Measurements from ENCODE around the gene STARD6.
"Not testable (repeated sequence)": the region's sequence is repeated elsewhere in the genome, so short reads cannot be mapped to it uniquely, and the experiment has no call there.

STARD6 gene

GRCh38 chr18:54357660-54358494, at the start of gene STARD6, which contains the start of gene C18orf54:
Gene STARD6 (minus strand): TSS chr18:54357858. CDS start chr18:54354573, 3,285 bp downstream.
Gene C18orf54 (plus strand): TSS chr18:54357906. CDS start chr18:54360573, 2,667 bp downstream.
- peak; percentile 87 for DNase-seq

DNA sequence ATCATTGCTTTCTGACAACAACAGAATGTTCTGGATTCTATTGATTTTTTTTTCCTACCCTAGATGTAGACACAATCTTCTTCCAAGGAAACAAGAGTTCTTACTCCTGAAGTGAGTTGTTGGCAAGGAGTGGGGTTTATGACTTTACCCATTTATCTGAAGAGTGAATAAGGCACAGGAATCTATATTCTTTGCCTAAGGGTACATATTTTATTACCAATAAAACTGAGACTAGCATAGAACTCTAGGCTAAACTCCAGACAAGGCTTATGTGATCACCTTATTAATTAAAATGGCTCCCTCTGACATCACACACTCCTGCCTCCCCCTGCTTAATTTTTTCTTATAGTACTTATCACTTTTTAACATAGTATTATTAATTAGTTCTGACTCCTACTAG, 47.6 kb upstream of the STARD6 start:
- DNase-seq = no peak

GRCh38 chr18:54396760-54397159, 39.1 kb upstream of the STARD6 start:
- DNase-seq = no peak

DNA sequence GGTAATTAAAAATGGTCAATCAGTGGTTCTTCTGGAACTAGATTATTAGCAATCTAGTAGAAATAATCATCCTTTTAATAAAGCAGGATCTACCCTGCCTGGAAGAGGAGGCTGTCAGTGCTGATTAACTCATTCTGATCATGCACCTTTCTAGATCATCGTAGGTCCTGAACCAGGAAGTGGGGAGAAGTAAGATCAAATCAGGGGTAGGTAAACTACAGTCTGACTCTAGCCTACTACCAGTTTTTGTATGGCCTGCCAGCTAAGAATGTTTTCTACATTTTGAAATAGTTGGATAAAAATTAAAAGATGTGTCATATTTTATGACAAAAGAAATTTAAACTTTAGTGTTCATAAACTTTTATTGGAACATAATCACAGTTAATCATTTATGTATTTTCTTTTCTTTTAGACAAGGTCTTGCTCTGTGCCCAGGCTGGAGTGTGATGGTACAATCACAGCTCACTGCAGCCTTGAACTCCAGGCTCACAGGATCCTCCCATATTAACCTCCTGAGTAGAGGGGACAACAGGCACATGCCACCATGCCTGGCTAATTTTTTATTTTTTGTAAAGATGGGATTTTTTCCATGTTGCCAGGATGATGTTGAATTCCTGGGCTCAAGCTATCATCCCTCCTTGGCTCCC, 36.1 kb upstream of the STARD6 start:
- DNase-seq = no peak

DNA sequence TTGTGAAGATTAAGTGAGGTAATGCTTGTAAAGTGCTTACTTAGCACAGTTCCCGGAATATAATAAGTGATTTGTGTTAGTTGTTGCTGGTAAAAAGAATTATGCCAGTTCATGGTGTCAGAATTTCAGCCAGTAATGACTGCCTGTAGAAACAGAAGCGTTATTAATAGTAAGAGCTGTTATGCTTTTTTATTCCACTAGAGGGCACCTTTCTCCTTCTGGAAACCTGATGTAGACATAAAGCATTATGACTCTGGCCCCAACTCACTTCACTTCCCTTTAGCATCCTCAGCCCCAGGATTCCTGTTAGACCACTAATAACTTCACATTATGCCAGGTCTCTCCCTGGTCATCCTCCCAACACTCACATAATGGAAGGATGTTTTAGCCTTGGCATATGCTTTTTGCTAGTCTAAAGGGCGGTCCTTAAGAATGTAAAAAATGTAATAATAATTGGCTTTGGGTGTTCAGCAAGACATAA, 34.9 kb upstream of the STARD6 start:
- no peak for DNase-seq

GRCh38 chr18:54390838-54391237, 33.2 kb upstream of the STARD6 start:
- DNase-seq = no peak

- DNase-seq = no peak
These were observed 31.5 kb upstream of the STARD6 start for GRCh38 chr18:54389143-54389505.

- no peak for DNase-seq
These were observed 30.8 kb upstream of the STARD6 start for GRCh38 chr18:54388203-54389142.

DNA sequence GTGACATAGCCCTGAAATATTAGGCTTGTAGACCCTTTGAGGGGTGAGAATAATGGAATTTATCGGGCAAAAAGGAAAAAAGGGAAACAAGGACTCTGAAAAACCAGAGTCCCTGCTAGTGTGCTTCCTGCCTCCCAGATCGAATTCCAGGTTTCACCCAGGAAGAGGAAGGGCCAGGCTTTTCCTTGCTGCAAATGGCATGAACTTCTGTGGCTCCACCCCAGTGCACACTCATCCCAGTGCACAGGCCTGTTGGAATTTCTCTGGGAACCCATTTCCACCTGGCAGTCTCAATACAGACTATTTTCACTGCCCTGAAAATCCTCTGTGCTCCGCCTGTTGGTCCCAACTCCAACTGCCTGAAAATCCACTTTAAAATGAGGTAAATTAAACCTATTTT, 30.0 kb upstream of the STARD6 start:
- no peak for DNase-seq

DNA sequence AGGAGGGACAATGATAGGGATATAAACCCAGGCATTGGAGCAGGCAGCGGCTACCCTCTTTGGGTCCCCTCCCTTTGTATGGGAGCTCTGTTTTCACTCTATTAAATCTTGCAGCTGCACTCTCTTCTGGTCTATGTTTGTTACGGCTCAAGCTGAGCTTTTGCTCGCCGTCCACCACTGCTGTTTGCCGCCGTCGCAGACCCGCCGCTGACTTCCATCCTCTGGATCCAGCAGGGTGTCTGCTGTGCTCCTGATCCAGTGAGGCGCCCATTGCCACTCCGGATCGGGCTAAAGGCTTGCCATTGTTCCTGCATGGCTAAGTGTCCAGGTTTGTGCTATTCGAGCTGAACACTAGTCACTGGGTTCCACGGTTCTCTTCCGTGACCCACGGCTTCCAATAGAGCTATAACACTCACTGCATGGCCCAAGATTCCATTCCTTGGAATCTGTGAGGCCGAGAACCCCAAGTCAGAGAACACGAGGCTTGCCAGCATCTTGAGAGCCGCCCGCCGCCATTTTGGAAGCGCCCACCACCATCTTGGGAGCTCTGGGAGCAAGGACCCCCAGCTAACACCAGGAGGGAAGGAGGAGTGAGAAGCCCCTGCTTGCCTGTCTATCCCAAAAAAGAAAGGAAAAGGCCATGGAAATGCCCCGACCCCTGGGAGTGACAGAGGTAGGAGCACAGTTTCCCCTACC, 29.3 kb upstream of the STARD6 start:
- not testable (repeated sequence) for DNase-seq

DNA sequence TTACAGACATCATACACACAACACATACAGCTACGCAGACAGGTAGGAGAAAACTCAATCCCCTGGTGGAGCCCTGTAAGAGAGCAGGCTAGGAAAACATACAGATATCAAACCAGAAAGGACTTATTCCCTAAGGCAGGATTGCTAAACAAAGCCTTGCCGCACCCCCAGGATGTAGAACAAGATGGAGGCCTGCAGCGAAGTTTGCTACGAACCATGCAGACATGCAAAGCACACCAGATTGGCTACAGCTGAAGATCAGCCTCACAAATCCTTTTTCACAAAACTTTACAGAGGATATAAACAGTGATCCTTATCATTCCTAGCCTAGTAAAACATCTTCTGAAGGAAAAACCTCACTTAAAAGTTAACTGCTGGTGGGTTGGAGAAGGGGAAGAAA, 28.4 kb upstream of the STARD6 start:
- no peak for DNase-seq

GRCh38 chr18:54382733-54383252, 25.1 kb upstream of the STARD6 start:
- no peak for DNase-seq

DNA sequence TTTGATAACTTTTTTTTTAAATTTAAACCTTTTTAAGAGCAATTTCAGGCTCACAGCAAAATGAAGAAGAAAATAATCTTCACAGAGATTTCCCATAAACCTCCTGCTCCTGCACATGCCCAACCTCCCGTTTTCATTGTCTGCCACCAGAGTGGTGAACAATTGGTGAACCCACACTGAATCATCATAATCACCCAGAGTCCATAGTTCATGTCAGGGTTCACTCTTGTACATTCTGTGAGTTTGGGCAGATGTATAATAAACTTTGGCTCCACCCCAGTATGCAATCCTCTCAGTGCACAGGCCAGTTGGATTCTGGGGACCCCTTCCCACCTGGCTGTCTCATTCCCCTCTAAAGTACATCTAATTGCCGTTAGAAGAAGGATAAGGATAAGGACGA, 24.4 kb upstream of the STARD6 start:
- no peak for DNase-seq

DNA sequence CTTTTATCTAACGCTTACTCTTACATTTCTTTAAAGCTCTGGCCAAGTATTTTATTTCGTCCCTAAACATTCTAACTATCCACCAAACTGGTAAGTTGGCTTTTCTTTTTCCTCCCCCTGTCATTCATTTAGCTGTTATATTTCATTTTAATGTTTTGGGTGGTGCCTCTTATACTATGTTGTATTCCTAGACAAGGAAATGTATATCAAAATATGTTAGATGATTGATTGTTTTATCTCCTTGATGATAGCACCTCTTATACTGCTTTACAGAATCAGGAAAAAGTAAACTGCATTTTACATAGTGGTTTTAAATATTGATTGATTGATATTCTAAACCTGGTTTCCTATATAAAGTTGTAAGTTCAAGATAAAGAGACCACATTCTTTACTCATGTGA, 24.0 kb upstream of the STARD6 start:
- no peak for DNase-seq

- DNase-seq = no peak
These were observed 20.4 kb upstream of the STARD6 start for GRCh38 chr18:54378057-54378456.

- no peak for DNase-seq
These were observed 2.7 kb upstream of the STARD6 start for GRCh38 chr18:54360406-54360805.

DNA sequence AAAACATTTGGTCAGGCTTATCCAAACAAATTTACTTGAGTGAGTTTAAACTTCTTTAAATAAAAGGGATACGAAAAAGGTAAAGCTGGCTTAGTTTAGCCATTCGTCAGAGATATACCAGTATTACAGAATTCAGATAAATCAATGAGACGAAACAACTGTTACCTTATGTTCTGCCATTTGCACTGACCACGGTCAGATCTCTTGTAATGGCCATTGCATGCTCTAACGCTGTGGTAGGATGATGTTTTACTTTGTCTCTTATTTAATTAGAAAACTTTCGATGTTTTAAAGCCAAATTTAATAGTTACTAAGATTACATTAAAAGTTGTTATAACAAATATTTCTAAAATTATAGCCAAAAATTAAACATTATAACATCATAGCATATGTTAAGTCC, 1.6 kb upstream of the STARD6 start:
- no peak for DNase-seq

DNA sequence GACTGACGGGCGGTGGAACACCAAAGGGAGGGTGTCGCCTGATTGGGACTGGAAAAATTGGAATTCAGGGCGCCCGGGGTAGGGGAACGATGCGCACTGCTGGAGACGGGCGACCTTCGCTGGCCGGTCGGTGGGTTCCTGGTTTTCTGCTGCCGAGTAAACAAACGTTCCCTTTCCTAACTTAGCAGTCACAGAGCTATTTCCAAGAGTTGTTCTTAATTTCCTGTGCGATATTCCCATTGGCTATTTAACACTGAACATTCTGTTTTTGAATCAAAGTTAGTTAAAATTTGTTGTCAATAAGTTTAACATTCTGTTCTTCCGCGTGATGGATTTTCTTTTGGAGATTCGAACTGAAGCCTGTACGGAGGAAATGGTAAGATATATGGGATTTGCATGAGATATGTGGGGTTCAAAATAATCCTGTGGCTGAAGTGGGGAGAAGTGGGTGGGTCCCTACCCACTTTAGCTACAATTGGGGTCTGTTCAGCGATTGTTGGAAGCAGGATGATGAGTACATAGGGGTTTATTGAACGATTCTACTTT, 910 bp upstream of the STARD6 start:
- no peak for DNase-seq

DNA sequence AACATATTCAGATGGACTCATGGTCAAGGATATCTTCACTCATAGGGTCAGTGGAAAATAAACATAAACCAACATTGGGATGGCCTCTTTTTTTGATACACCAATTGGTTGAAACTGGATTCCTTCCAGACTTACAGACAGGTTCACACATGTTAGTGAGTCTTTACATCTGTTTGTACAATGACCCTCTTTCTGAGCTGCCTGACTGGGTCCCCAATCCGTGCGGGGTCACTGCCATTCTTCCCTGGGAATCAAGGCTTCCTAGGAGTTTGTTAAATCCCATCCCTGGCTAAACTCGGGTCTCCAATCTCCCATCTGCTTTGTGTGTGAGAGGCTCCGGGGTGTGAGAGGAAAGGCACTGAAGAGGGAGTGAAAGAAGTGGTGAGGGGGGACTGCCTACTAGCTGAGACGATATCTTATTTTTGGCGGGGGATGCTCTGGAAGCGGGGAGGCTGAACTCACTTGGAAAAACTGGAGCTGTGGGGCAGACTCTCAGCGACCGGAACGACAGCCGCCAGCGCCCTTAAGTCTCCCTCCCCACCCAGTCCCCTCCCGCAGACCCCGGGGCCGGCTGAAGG, 487 bp downstream of the STARD6 start:
- DNase-seq = no peak

DNA sequence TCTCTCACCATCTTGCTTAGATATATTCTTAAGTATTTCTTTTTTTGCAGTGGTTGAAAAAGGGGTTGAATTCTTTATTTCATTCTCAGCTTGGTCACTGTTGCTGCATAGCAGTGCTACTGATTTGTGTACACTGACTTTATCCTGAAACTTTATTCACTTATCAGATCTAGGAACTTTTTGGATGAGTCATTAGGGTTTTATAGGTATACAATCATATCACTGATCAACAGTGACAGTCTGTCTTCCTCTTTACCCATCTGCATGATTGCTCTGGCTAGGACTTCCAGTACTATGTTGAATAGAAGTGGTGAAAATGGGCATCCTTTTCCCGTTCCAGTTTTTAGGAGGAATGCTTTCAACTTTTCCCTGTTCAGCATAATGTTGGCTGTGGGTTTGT, 6.5 kb downstream of the STARD6 start:
- DNase-seq = no peak

GRCh38 chr18:54338230-54338629, 19.4 kb downstream of the STARD6 start:
- DNase-seq = no peak
